ENCODE measurements around the gene GPAM. TPM values are rescaled to one million over a fixed set of nuclear protein-coding genes. Genes with fewer than 3 reads are reported as not detected.

The GPAM gene
- total RNA-seq, 1 experiment from 2014 or later: 12.2 TPM

GRCh38 chr10:112168733-112169132 lies 14.8 kb downstream of the GPAM start:
- Mint-ChIP-seq H3K27ac (no peak overlapping the region), H3K4me1 (peaks cover 9% of the 10 kb centered on the region), H3K9me3 (no peaks in the 10 kb centered on the region), H3K36me3 (peaks cover 56% of the 10 kb centered on the region), H3K4me3 (no peak overlapping the region), H3K27me3 (ENCODE audit: low read depth) (no peaks in the 10 kb centered on the region)
- DNase-seq (ENCODE audit: low spot score) (no peak), ATAC-seq (no peak)
- CTCF ChIA-PET: interaction anchor here (0.7 to 1.5 kb wide), 2 partner anchors 31 to 139 kb away, joined by 3 to 4 read pairs; no protein-coding TSS in a partner anchor
- POLR2A ChIA-PET: no interaction called here
- TF ChIP-seq CREM (CRISPR knock-in tag; IDR thresholded peaks at IDR 0.05) (no peak), CREB1 (CRISPR knock-in tag; IDR thresholded peaks at IDR 0.05) (no peak), FOXP1 (CRISPR knock-in tag; IDR thresholded peaks at IDR 0.05; ENCODE audit: borderline replicate concordance) (no peak), ZBTB43 (CRISPR knock-in tag; IDR thresholded peaks at IDR 0.05) (no peak), ZNF232 (CRISPR knock-in tag; IDR thresholded peaks at IDR 0.05) (no peak), ZNF317 (CRISPR knock-in tag; IDR thresholded peaks at IDR 0.05; ENCODE audit: borderline replicate concordance, low read depth) (no peak), HMGXB4 (CRISPR knock-in tag; IDR thresholded peaks at IDR 0.05) (no peak), NFYB (CRISPR knock-in tag; conservative IDR thresholded peaks at IDR 0.05; ENCODE audit: low read depth) (no peak), MXD4 (CRISPR knock-in tag; IDR thresholded peaks at IDR 0.05; ENCODE audit: borderline replicate concordance) (no peak), NR3C1 (CRISPR knock-in tag; conservative IDR thresholded peaks at IDR 0.05; ENCODE audit: low read depth) (no peak), ZMAT4 (CRISPR knock-in tag; IDR thresholded peaks at IDR 0.05) (no peak), ZNF423 (CRISPR knock-in tag; IDR thresholded peaks at IDR 0.05) (no peak), ZNF219 (CRISPR knock-in tag; IDR thresholded peaks at IDR 0.05; ENCODE audit: borderline replicate concordance) (no peak), ZNF138 (CRISPR knock-in tag; conservative IDR thresholded peaks at IDR 0.05) (no peak), IRF2 (CRISPR knock-in tag; IDR thresholded peaks at IDR 0.05; ENCODE audit: borderline replicate concordance, low read depth) (no peak)
- TF ChIP-seq, protein P1, sequence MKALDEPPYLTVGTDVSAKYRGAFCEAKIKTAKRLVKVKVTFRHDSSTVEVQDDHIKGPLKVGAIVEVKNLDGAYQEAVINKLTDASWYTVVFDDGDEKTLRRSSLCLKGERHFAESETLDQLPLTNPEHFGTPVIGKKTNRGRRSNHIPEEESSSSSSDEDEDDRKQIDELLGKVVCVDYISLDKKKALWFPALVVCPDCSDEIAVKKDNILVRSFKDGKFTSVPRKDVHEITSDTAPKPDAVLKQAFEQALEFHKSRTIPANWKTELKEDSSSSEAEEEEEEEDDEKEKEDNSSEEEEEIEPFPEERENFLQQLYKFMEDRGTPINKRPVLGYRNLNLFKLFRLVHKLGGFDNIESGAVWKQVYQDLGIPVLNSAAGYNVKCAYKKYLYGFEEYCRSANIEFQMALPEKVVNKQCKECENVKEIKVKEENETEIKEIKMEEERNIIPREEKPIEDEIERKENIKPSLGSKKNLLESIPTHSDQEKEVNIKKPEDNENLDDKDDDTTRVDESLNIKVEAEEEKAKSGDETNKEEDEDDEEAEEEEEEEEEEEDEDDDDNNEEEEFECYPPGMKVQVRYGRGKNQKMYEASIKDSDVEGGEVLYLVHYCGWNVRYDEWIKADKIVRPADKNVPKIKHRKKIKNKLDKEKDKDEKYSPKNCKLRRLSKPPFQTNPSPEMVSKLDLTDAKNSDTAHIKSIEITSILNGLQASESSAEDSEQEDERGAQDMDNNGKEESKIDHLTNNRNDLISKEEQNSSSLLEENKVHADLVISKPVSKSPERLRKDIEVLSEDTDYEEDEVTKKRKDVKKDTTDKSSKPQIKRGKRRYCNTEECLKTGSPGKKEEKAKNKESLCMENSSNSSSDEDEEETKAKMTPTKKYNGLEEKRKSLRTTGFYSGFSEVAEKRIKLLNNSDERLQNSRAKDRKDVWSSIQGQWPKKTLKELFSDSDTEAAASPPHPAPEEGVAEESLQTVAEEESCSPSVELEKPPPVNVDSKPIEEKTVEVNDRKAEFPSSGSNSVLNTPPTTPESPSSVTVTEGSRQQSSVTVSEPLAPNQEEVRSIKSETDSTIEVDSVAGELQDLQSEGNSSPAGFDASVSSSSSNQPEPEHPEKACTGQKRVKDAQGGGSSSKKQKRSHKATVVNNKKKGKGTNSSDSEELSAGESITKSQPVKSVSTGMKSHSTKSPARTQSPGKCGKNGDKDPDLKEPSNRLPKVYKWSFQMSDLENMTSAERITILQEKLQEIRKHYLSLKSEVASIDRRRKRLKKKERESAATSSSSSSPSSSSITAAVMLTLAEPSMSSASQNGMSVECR (CRISPR knock-in tag; IDR thresholded peaks at IDR 0.05; ENCODE audit: borderline replicate concordance): no peak
- TF ChIP-seq, protein P2, sequence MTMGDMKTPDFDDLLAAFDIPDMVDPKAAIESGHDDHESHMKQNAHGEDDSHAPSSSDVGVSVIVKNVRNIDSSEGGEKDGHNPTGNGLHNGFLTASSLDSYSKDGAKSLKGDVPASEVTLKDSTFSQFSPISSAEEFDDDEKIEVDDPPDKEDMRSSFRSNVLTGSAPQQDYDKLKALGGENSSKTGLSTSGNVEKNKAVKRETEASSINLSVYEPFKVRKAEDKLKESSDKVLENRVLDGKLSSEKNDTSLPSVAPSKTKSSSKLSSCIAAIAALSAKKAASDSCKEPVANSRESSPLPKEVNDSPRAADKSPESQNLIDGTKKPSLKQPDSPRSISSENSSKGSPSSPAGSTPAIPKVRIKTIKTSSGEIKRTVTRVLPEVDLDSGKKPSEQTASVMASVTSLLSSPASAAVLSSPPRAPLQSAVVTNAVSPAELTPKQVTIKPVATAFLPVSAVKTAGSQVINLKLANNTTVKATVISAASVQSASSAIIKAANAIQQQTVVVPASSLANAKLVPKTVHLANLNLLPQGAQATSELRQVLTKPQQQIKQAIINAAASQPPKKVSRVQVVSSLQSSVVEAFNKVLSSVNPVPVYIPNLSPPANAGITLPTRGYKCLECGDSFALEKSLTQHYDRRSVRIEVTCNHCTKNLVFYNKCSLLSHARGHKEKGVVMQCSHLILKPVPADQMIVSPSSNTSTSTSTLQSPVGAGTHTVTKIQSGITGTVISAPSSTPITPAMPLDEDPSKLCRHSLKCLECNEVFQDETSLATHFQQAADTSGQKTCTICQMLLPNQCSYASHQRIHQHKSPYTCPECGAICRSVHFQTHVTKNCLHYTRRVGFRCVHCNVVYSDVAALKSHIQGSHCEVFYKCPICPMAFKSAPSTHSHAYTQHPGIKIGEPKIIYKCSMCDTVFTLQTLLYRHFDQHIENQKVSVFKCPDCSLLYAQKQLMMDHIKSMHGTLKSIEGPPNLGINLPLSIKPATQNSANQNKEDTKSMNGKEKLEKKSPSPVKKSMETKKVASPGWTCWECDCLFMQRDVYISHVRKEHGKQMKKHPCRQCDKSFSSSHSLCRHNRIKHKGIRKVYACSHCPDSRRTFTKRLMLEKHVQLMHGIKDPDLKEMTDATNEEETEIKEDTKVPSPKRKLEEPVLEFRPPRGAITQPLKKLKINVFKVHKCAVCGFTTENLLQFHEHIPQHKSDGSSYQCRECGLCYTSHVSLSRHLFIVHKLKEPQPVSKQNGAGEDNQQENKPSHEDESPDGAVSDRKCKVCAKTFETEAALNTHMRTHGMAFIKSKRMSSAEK (CRISPR knock-in tag; IDR thresholded peaks at IDR 0.05; ENCODE audit: borderline replicate concordance): no peak
- TF ChIP-seq, protein P3, sequence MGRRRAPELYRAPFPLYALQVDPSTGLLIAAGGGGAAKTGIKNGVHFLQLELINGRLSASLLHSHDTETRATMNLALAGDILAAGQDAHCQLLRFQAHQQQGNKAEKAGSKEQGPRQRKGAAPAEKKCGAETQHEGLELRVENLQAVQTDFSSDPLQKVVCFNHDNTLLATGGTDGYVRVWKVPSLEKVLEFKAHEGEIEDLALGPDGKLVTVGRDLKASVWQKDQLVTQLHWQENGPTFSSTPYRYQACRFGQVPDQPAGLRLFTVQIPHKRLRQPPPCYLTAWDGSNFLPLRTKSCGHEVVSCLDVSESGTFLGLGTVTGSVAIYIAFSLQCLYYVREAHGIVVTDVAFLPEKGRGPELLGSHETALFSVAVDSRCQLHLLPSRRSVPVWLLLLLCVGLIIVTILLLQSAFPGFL (CRISPR knock-in tag; IDR thresholded peaks at IDR 0.05; ENCODE audit: borderline replicate concordance): no peak

Data from WTC11 (cell line).